ENCODE measurements around the gene ADGRV1.

DNA sequence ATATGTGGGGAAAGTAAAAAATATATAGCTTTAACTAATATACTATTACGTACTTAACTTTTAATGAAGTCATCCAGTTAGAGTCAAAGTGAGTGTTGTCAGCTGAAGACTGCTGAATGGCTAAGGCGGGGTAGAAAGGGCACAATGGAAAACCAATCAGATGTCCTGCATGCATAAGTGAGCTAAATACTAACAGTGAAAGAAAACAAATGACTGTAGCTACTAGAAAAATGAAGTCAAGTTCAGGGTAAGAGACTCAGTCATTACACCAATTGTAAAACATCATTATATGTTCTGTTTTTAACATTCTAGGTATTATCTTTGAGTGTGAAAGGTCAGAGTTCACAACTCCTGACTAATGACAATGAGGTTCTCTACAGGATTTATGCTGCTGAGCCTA lies 295.2 kb downstream of the ADGRV1 start:
- TF ChIP-seq YY1 (IDR thresholded peaks at IDR 0.05; ENCODE audit: insufficient read depth, insufficient read length) (no peak), ZNF274 (IDR thresholded peaks at IDR 0.05; ENCODE audit: low read depth, low read length) (no peak), SUZ12 (IDR thresholded peaks at IDR 0.05; ENCODE audit: extremely low read depth, insufficient read depth, insufficient read length) (no peak)
